GM12878 (cell line): ENCODE data around the gene ZYX. TPM values are rescaled to one million over a fixed set of nuclear protein-coding genes. Genes with fewer than 3 reads are reported as not detected.

Experiments
- ATAC-seq: fragments of 200-7000 bp; cut with Tn5 transposase; 3 replicates; pipeline ENCODE4 v1.9.1; 2020; ENCODE audit warnings: mild to moderate bottlenecking, moderate library complexity
- BruUV-seq: library from RNA; stranded (reverse); fragments of 400-500 nt; replicated peaks from 2 replicates; lab custom pipeline; 2021; lab: Mats Ljungman, UMichigan
- CTCF ChIA-PET: fragments of 300-600 bp; sonication (Branson Sonifier 250); formaldehyde crosslinking; extraction: SDS; loops from one replicate; lab custom pipeline; 2021; ENCODE audit warnings: inconsistent platforms; lab: Yijun Ruan, JAX
- POLR2A ChIA-PET: fragments of 350-600 bp; formaldehyde crosslinking; extraction: SDS; loops from one replicate; lab custom pipeline; 2021; ENCODE audit warnings: inconsistent platforms; lab: Charles Lee
- RAD21 ChIA-PET: fragments of 300-600 bp; sonication (Branson Sonifier 250); formaldehyde crosslinking; loops from one replicate; lab custom pipeline; 2023; ENCODE audit warnings: antibody characterized with exemption; ENCODE audit not compliant: unreplicated experiment; lab: Charles Lee
- SMC1A ChIA-PET: fragments of 300-600 bp; sonication (Branson Sonifier 250); formaldehyde crosslinking; loops from one replicate; lab custom pipeline; 2023; ENCODE audit not compliant: unreplicated experiment, uncharacterized antibody; lab: Charles Lee
- DNase-seq: peaks from one replicate; pipeline ENCODE4 v3.0.0-alpha.2; 2011; ENCODE audit warnings: low read depth, low spot score
- FAIRE-seq: peaks from 3 replicates; lab custom pipeline; 2011; peaks lifted over from hg19 to GRCh38; lab: Jason Lieb, UNC
- H2AFZ ChIP-seq: 2 replicates; pipeline ENCODE4 v1.6.0; 2011; ENCODE audit warnings: low read depth, low read length, control low read depth; ENCODE audit not compliant: control insufficient read depth
- H3K27ac ChIP-seq: 2 replicates; pipeline ENCODE4 v1.5.1; 2011; ENCODE audit warnings: control low read depth; ENCODE audit not compliant: control insufficient read depth, insufficient read depth
- H3K27me3 ChIP-seq, 2 experiments: replicated peaks in 1 of 2; 2 replicates each; pipeline versions ENCODE4 v1.6.0 to v1.6.1; 2011; ENCODE audit warnings: low read length in 1 of 2; ENCODE audit not compliant: control insufficient read depth in 2 of 2, insufficient read depth in 2 of 2
- H3K36me3 ChIP-seq, 2 experiments: 2 replicates each; pipeline ENCODE4 v1.5.1; 2011; ENCODE audit warnings: low read length in 1 of 2; ENCODE audit not compliant: control insufficient read depth in 2 of 2, insufficient read depth in 2 of 2
- H3K4me1 ChIP-seq: 2 replicates; pipeline ENCODE4 v1.6.1; 2011; ENCODE audit warnings: mild to moderate bottlenecking, low read length, moderate library complexity, mixed read lengths; ENCODE audit not compliant: control insufficient read depth, insufficient read depth
- H3K4me2 ChIP-seq: 2 replicates; pipeline ENCODE4 v1.6.0; 2011; ENCODE audit warnings: control low read depth; ENCODE audit not compliant: control insufficient read depth, insufficient read depth
- H3K4me3 ChIP-seq: fragments of 200-600 bp; sonication (generic); 2 replicates; pipeline ENCODE4 v1.5.1; 2016
- H3K79me2 ChIP-seq: 2 replicates; pipeline ENCODE4 v1.6.0; 2011; ENCODE audit warnings: low read length; ENCODE audit not compliant: control insufficient read depth, insufficient read depth
- H3K9ac ChIP-seq: 2 replicates; pipeline ENCODE4 v1.8.0; 2011; ENCODE audit warnings: low read length, control low read depth, mixed read lengths; ENCODE audit not compliant: control insufficient read depth, insufficient read depth
- H3K9me3 ChIP-seq: replicated peaks from 3 replicates; pipeline ENCODE4 v1.5.1; 2011; ENCODE audit warnings: mild to moderate bottlenecking, low read length; ENCODE audit not compliant: control insufficient read depth, insufficient read depth
- H4K20me1 ChIP-seq: 2 replicates; pipeline ENCODE4 v1.6.0; 2011; ENCODE audit not compliant: control insufficient read depth, insufficient read depth
- CBX5 ChIP-seq: sonication (generic); IDR thresholded peaks from 2 replicates; pipeline ENCODE4 v1.6.1; 2016; ENCODE audit warnings: low read depth, moderate library complexity, mild to moderate bottlenecking, inconsistent platforms
- CEBPB ChIP-seq, 2 experiments: fragments of 150-350 bp in 1 of 2; IDR thresholded peaks; 2 replicates each; pipeline ENCODE4 v1.6.1; 2012 to 2014; ENCODE audit warnings: low read depth in 2 of 2, low read length in 2 of 2, borderline replicate concordance in 1 of 2, inconsistent platforms in 1 of 2
- CHD4 ChIP-seq: fragments of 200-600 bp; sonication (generic); IDR thresholded peaks from 2 replicates; pipeline ENCODE4 v1.6.1; 2016; ENCODE audit warnings: mild to moderate bottlenecking
- KDM1A ChIP-seq: fragments of 200-600 bp; sonication (generic); IDR thresholded peaks from 2 replicates; pipeline ENCODE4 v1.6.1; 2016; ENCODE audit warnings: borderline replicate concordance
- MTA2 ChIP-seq: fragments of 450-650 bp; IDR thresholded peaks from 2 replicates; pipeline ENCODE4 v1.6.1; 2016; ENCODE audit warnings: low read depth, mild to moderate bottlenecking, moderate library complexity
- NFYB ChIP-seq: IDR thresholded peaks from 2 replicates; pipeline ENCODE4 v1.6.1; 2011; ENCODE audit warnings: low read depth, mild to moderate bottlenecking, low read length, improper control_type of control experiment, moderate library complexity; ENCODE audit not compliant: insufficient read depth
- POU2F2 ChIP-seq: IDR thresholded peaks from 3 replicates; pipeline ENCODE4 v1.6.1; 2011; ENCODE audit warnings: low read depth, mild to moderate bottlenecking, low read length, borderline replicate concordance
- TAF1 ChIP-seq: IDR thresholded peaks from 2 replicates; pipeline ENCODE4 v1.6.1; 2011; ENCODE audit warnings: mild to moderate bottlenecking, low read depth, low read length, borderline replicate concordance
- WGBS: methylation state at CpG from one replicate; pipeline ENCODE4 v1.1.6; 2016; ENCODE audit warnings: low lambda C conversion rate; ENCODE audit not compliant: insufficient replicate concordance, insufficient coverage; ENCODE audit errors: missing lambda C conversion rate; 5-methylcytosine and 5-hydroxymethylcytosine counted together
- in situ Hi-C: fragments of 300-500 bp; cut with MboI; formaldehyde crosslinking; loops from 9 replicates; pipeline ENCODE4 v1.14.3; 2018; ENCODE audit warnings: mixed read lengths
- intact Hi-C: fragments of 100-400 bp; cut with micrococcal nuclease; formaldehyde crosslinking; loops from one replicate; pipeline ENCODE4 v1.14.2; 2022; ENCODE audit not compliant: unreplicated experiment
- polyA plus RNA-seq, 11 experiments: library from polyadenylated mRNA; depleted of rRNA in 4 of 11; unstranded in 6 of 11; stranded (reverse) in 5 of 11; fragments of >200 nt; fragmentation: Nextera tagmentation in 4 of 11; fragmentation: Illumina TruSeq in 1 of 11; extraction: Ambion mirVana in 4 of 11; extraction: Trizol in 1 of 11; gene quantifications; 1 replicate in 1 of 11; 2 replicates in 10 of 11; pipeline versions ENCODE4 v1.2.1 to v1.2.3, GENCODE V29; 2011 to 2016; ENCODE audit warnings: inconsistent platforms in 2 of 11, missing spikeins in 2 of 11, low read depth in 1 of 11
- total RNA-seq, 4 experiments: library from RNA; depleted of rRNA in 3 of 4; stranded (reverse); fragments of >200 nt in 3 of 4; fragmentation: Illumina TruSeq in 1 of 4; extraction: Trizol in 1 of 4; gene quantifications; 2 replicates each; pipeline versions ENCODE4 v1.2.1 to v1.2.3, GENCODE V29; 2013 to 2021
- TF ChIP-seq, protein P1 (sequence below): fragments of 450-650 bp; IDR thresholded peaks from 2 replicates; pipeline ENCODE4 v1.6.1; 2014; ENCODE audit warnings: mild to moderate bottlenecking
- TF ChIP-seq, protein P2 (sequence below): IDR thresholded peaks from 2 replicates; pipeline ENCODE4 v1.6.1; 2012; ENCODE audit warnings: low read depth, low read length, improper control_type of control experiment

The ZYX gene
- total and polyA plus RNA-seq, 10 of the 15 experiments (the other 5 are each of a cell fraction or from before 2014, with no cell fraction given): 2.1 to 100 (median 27.6) TPM

DNA sequence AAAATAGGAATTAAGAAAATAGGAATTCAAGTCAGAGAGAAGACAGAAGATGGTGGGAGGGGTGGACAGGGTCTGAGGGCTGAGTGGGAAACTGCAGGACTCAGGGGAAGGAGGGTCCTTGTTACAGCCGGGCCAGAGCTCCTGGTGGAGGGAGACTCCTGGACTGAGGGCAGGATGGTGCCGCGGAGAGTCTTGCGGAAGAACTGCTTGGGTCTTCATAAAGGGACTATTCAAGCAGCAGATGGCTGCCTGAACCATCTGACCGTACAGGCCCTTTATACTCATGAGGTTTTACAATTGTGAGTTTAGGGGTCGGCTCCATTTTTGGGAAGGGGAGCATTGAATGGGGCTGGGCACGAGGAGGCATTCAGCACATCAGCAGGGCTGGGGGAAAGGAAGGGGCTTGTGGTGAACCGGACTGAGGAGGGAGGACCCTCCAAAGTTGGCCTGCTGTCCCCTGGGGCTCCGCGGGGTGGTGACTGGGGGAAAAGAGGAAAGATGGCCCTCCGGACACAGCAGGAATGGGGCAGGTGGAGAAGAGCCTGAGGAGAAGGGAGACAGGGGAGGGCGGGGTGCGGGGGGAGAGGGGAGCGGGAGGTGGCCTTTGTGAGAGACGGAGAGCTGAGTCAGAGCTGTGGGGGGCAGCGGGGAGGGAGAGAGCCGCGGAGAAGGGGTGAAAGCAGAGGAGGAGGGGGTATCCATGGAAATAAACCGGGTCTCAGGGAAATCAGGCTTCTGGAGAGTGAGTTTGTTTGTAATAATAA, 20.2 kb upstream of the ZYX start:
- Histone ChIP-seq H3K27me3 (peaks cover 10 to 25% of the 10 kb centered on the region in 2 experiments), H3K4me2 (no peak overlapping the region), H4K20me1 (no peaks in the 10 kb centered on the region; the same call in 1 of the 2 replicates), H3K4me1 (no peaks in the 10 kb centered on the region), H3K4me3 (no peak overlapping the region), H3K79me2 (no peaks in the 10 kb centered on the region), H3K27ac (no peak overlapping the region), H2AFZ (no peak overlapping the region), H3K9me3 (no peaks in the 10 kb centered on the region; the same call in 2 of the 3 replicates), H3K9ac (no peak overlapping the region), H3K36me3 (no peaks in the 10 kb centered on the region)
- in situ Hi-C loops (no loop called here), intact Hi-C loops (no loop called here)
- ChIA-PET CTCF (interaction anchor here (1.0 to 1.9 kb wide), 2 partner anchors 19 to 56 kb away, joined by 3 to 5 read pairs; no protein-coding TSS in a partner anchor), SMC1A (no interaction called here), RAD21 (no interaction called here), POLR2A (no interaction called here)
- TF ChIP-seq, protein P1, sequence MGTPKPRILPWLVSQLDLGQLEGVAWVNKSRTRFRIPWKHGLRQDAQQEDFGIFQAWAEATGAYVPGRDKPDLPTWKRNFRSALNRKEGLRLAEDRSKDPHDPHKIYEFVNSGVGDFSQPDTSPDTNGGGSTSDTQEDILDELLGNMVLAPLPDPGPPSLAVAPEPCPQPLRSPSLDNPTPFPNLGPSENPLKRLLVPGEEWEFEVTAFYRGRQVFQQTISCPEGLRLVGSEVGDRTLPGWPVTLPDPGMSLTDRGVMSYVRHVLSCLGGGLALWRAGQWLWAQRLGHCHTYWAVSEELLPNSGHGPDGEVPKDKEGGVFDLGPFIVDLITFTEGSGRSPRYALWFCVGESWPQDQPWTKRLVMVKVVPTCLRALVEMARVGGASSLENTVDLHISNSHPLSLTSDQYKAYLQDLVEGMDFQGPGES: no peak
- TF ChIP-seq KDM1A: no peak
- no peak for TF ChIP-seq NFYB
- no peak for TF ChIP-seq TAF1
- TF ChIP-seq CBX5: no peak
- TF ChIP-seq MTA2: no peak
- TF ChIP-seq, protein P2, sequence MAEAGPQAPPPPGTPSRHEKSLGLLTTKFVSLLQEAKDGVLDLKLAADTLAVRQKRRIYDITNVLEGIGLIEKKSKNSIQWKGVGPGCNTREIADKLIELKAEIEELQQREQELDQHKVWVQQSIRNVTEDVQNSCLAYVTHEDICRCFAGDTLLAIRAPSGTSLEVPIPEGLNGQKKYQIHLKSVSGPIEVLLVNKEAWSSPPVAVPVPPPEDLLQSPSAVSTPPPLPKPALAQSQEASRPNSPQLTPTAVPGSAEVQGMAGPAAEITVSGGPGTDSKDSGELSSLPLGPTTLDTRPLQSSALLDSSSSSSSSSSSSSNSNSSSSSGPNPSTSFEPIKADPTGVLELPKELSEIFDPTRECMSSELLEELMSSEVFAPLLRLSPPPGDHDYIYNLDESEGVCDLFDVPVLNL: no peak
- TF ChIP-seq POU2F2: no peak
- TF ChIP-seq CEBPB (IDR thresholded peaks at IDR 0.05; ENCODE audit: borderline replicate concordance in 1 of 2, low read depth in 2 of 2, low read length in 2 of 2): no peak
- no peak for TF ChIP-seq CHD4
- BruUV-seq: no TSS peak
- WGBS: 57% methylated on average over 13 of the region's 19 CpGs
- no peak for FAIRE-seq
- ATAC-seq: no peak
- DNase-seq: no peak
